Skeletal muscle tissue (tissue), 4 donors: ENCODE measurements around the gene TJAP1. TPM values are rescaled to one million over a fixed set of nuclear protein-coding genes. Genes with fewer than 3 reads are reported as not detected.
"Not testable (repeated sequence)": the region's sequence is repeated elsewhere in the genome, so short reads cannot be mapped to it uniquely, and the experiment has no call there.

Experiments used
- H3K27ac ChIP-seq: one replicate; pipeline ENCODE4 v1.7.0; 2013; ENCODE audit warnings: mild to moderate bottlenecking, low read depth, low read length, inconsistent platforms
- H3K27me3 ChIP-seq, 3 donors: one replicate each; pipeline ENCODE4 v1.7.0; 2013; ENCODE audit warnings: low read length in 3 of 3; ENCODE audit not compliant: control insufficient read depth in 3 of 3, insufficient read depth in 3 of 3
- H3K36me3 ChIP-seq, 3 donors: one replicate each; pipeline ENCODE4 v1.7.0; 2013; ENCODE audit warnings: low read length in 3 of 3; ENCODE audit not compliant: control insufficient read depth in 3 of 3, insufficient read depth in 3 of 3
- H3K4me1 ChIP-seq, 3 donors: one replicate each; pipeline ENCODE4 v1.7.0; 2013; ENCODE audit warnings: low read length in 3 of 3, mild to moderate bottlenecking in 3 of 3; ENCODE audit not compliant: control insufficient read depth in 3 of 3, insufficient read depth in 3 of 3
- H3K4me3 ChIP-seq, 3 donors: one replicate each; pipeline ENCODE4 v1.7.0; 2013; ENCODE audit warnings: low read length in 3 of 3
- H3K9ac ChIP-seq, 3 donors: one replicate each; pipeline ENCODE4 v1.7.0; 2013; ENCODE audit warnings: low read length in 3 of 3, mild to moderate bottlenecking in 3 of 3, moderate library complexity in 2 of 3, low read depth in 1 of 3
- H3K9me3 ChIP-seq, 3 donors: one replicate each; pipeline ENCODE4 v1.7.0; 2013; ENCODE audit warnings: low read length in 3 of 3; ENCODE audit not compliant: control insufficient read depth in 3 of 3
- total RNA-seq: library from RNA; depleted of rRNA; stranded (reverse); fragments of >200 nt; gene quantifications from one replicate; pipeline ENCODE4 v1.2.3, GENCODE V29; 2014
- donor health status: Osteomylitis.

TJAP1 gene
- total RNA-seq, 1 donor from 2014 or later, result 7.8 TPM

GRCh38 chr6:43516697-43517504 lies 39.5 kb downstream of the TJAP1 start, which contains the start of the genes POLR1C and YIPF3:
POLR1C (plus strand) TSS chr6:43517089; CDS start chr6:43517110, 21 bp downstream.
YIPF3 (minus strand) TSS chr6:43516926; CDS start chr6:43516807, 119 bp downstream.
- H3K9me3 ChIP-seq, result no peaks in the 10 kb centered on the region
- H3K36me3 ChIP-seq, result peaks cover 55 to 62% (median 59%) of the 10 kb centered on the region in 3 donors
- H3K4me3 ChIP-seq, result peak within 1 kb of the TSS; percentile 87 to 100 (median 97)
- peak within 1 kb of the TSS; percentile 86 for H3K27ac ChIP-seq
- H3K9ac ChIP-seq, result peak within 1 kb of the TSS; percentile 94 to 95 (median 95)
- H3K27me3 ChIP-seq, result no peaks in the 10 kb centered on the region
- H3K4me1 ChIP-seq, result peaks cover 33 to 41% (median 35%) of the 10 kb centered on the region in 3 donors

- Histone ChIP-seq H3K27ac (peak overlapping the region; percentile 86), H3K27me3 (no peaks in the 10 kb centered on the region), H3K36me3 (peaks cover 54 to 62% (median 59%) of the 10 kb centered on the region in 3 donors), H3K9ac (peak overlapping the region; percentile 91 to 95 (median 94)), H3K4me1 (peaks cover 26 to 36% (median 32%) of the 10 kb centered on the region in 3 donors), H3K9me3 (no peaks in the 10 kb centered on the region), H3K4me3 (peak overlapping the region; percentile 87 to 100 (median 87))
Measured at GRCh38 chr6:43517505-43518357, 40.4 kb downstream of the TJAP1 start.

GRCh38 chr6:43520097-43520496 lies 42.7 kb downstream of the TJAP1 start:
- no peaks in the 10 kb centered on the region for H3K27me3 ChIP-seq
- peaks cover 24 to 29% (median 24%) of the 10 kb centered on the region in 3 donors for H3K4me1 ChIP-seq
- no peaks in the 10 kb centered on the region for H3K9me3 ChIP-seq
- no peak overlapping the region for H3K9ac ChIP-seq
- H3K4me3 ChIP-seq, result no peak overlapping the region
- H3K27ac ChIP-seq, result no peak overlapping the region
- peaks cover 61 to 65% (median 61%) of the 10 kb centered on the region in 3 donors for H3K36me3 ChIP-seq

GRCh38 chr6:43521836-43522235 lies 44.5 kb downstream of the TJAP1 start:
- Histone ChIP-seq H3K27me3 (no peaks in the 10 kb centered on the region), H3K4me1 (peaks cover 12 to 16% (median 13%) of the 10 kb centered on the region in 3 donors), H3K36me3 (peaks cover 69 to 74% (median 72%) of the 10 kb centered on the region in 3 donors), H3K4me3 (no peak overlapping the region), H3K9me3 (no peaks in the 10 kb centered on the region), H3K9ac (no peak overlapping the region), H3K27ac (no peak overlapping the region)

- Histone ChIP-seq H3K4me3 (no peak overlapping the region), H3K4me1 (peaks cover 8% of the 10 kb centered on the region in 3 donors), H3K27ac (no peak overlapping the region), H3K36me3 (peaks cover 71 to 82% (median 80%) of the 10 kb centered on the region in 3 donors), H3K9ac (no peak overlapping the region), H3K27me3 (no peaks in the 10 kb centered on the region), H3K9me3 (no peaks in the 10 kb centered on the region)
Measured at GRCh38 chr6:43522547-43523261, 45.3 kb downstream of the TJAP1 start.

GRCh38 chr6:43523284-43523683 lies 45.9 kb downstream of the TJAP1 start:
- H3K27me3 ChIP-seq, result no peaks in the 10 kb centered on the region
- H3K4me1 ChIP-seq, result peaks cover 2 to 3% (median 2%) of the 10 kb centered on the region in 3 donors
- peaks cover 77 to 85% (median 85%) of the 10 kb centered on the region in 3 donors for H3K36me3 ChIP-seq
- no peak overlapping the region for H3K9ac ChIP-seq
- no peak overlapping the region for H3K27ac ChIP-seq
- H3K4me3 ChIP-seq, result no peak overlapping the region
- no peaks in the 10 kb centered on the region for H3K9me3 ChIP-seq

GRCh38 chr6:43524483-43524961 lies 47.2 kb downstream of the TJAP1 start:
- H3K27ac ChIP-seq, result no peak overlapping the region
- H3K4me1 ChIP-seq, result no peaks in the 10 kb centered on the region
- peaks cover 78 to 87% (median 86%) of the 10 kb centered on the region in 3 donors for H3K36me3 ChIP-seq
- no peak overlapping the region for H3K9ac ChIP-seq
- no peak overlapping the region for H3K4me3 ChIP-seq
- no peaks in the 10 kb centered on the region for H3K27me3 ChIP-seq
- H3K9me3 ChIP-seq, result no peaks in the 10 kb centered on the region

- no peaks in the 10 kb centered on the region for H3K4me1 ChIP-seq
- no peak overlapping the region for H3K4me3 ChIP-seq
- no peak overlapping the region for H3K9ac ChIP-seq
- no peaks in the 10 kb centered on the region for H3K27me3 ChIP-seq
- no peaks in the 10 kb centered on the region for H3K9me3 ChIP-seq
- peaks cover 25 to 44% (median 40%) of the 10 kb centered on the region in 3 donors for H3K36me3 ChIP-seq
- H3K27ac ChIP-seq, result no peak overlapping the region
Measured at GRCh38 chr6:43532201-43532600, 54.8 kb downstream of the TJAP1 start.

GRCh38 chr6:43538986-43539385 lies 61.6 kb downstream of the TJAP1 start:
- H3K4me3 ChIP-seq, H3K9me3 ChIP-seq, H3K27ac ChIP-seq, H3K27me3 ChIP-seq, H3K9ac ChIP-seq, H3K4me1 ChIP-seq: not testable (repeated sequence)
- H3K36me3 ChIP-seq, result peaks cover 6 to 18% (median 15%) of the 10 kb centered on the region in 3 donors
